Measurements from ENCODE around the gene DTNBP1.

Gene DTNBP1

DNA sequence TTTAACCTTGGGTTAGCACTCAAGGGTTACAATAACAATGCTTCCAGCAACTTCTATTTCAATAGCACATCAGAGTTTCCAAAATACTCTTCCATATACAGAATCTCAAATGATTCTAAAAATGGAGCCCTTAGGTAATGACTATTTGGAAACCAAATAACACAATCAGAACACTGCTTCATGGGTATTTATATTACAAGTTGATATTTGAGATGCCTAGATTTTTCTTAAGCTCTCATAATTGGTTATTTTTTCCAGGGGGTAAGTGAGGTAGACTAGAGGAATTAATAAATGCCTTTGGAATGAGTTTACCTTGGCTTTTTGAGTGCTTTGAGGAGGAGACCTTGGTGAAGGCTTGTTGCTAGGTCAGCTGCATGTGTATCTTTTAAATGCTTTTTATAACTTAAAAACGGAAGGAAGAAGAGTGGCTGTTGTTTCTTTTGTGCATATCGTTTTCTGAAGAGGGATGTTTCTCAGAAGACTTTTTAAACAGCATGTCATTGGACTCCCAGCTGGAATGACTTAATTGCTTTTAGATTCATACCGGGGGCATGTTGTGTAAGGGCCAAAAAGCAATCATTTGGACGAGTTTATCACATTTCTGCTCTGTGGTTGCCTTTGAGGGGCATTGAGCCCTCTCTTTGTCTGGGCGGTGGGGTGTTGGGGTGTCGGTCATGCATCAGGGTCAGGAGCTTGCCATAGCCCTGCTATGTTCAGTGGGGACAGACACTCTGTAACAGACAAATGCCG, 186.0 kb downstream of the DTNBP1 start:
- no peak for DNase-seq

DNA sequence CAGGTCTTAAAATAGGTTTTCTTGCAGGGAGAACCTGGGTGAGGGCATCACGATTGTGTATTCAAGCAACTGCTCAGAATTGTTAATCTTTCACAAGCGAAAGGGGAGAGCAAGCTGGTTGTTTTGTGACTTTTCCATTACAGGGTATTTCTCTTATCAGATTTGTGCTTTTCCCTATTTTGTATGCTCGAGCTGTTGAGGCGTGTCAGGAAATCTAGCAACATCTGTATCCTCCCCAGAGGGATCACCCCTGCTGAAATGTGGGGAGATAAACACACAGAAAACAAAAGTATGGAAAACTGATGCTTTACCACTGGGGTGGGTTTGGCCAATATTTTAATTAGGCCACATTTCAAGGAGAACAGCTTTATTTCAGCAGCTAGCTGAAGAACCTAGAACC, 187.0 kb downstream of the DTNBP1 start:
- no peak for DNase-seq

DNA sequence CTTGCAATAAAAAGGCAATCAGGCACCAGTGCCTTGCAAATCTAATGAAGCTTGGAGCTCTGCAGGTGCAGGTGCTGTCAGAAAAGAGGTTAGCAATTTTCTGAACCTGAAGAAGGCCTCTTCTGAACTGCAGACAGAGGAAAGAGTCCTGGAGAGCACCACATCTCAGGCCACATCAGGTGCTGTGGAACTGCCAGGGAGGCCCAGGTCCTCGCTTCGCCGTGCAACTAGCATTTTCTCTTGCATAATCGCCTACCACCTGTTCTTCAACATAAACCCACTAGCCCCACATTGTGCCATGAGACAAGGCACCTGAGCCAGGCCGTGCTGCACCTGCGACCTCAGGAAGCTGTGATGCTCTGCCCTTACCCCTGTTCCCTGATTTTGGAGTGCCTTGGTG, 187.6 kb downstream of the DTNBP1 start:
- no peak for DNase-seq

DNA sequence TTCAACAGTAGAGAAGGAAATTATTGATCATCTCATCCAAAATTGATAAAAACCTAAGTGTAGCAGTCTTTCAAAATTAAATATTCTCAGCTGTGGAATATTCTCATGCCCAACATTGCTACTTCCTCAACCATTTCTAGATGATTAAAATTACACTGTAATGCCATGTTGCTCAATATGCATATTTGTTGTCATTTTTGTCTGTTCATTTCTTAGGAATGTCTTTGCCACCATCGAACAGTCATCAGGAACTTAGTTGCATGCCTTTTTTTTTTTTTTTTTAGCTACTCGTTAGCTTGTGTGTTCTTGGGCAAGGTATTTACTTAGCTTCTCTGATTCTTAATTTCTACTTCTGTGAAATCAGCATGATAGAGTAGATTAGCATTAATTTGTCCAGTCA, 188.6 kb downstream of the DTNBP1 start:
- DNase-seq = no peak

DNA sequence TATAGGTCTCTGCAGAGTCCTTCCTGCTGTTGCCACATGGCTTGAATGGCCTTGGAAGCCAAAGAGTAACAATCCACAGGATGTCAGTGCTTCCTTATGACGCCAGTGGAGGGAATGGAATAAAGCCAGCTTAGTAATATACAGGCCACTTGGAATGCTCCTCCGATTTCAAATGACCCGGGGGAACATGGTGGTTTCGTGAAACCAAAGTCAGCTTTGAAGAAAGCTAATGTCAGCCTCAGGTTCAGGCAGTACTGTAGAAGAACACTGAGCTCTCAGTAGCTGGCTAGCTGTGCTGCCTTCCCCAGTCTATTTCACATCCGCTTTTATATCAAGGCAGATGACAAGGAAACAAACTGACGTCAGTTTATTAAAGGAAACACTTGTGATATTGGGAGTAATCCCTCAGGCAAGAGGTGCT, 189.1 kb downstream of the DTNBP1 start:
- no peak for DNase-seq

DNA sequence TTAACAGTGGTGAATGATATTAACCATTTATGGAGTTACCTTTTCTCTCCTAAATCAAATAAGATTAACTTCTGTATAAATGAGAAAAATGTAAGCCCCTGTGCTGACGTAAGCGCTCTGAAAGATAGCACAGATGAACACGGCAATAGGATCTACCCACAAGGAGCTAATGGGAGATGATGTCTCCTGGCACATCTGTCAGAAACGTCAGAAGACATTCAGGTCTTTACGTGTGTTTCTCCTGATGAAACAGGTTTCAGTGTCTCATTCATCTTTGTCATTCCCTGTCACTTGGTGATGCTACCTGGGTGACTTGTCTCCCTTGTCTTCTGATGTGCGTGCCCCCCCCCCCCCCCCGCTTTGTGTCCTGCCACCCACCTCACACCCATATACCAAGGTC, 189.7 kb downstream of the DTNBP1 start:
- DNase-seq = no peak

Data from SHP77 (cell line).